ENCODE measurements around the gene BBC3.
"Not testable (repeated sequence)": the region's sequence is repeated elsewhere in the genome, so short reads cannot be mapped to it uniquely, and the experiment has no call there.

BBC3 gene

DNA sequence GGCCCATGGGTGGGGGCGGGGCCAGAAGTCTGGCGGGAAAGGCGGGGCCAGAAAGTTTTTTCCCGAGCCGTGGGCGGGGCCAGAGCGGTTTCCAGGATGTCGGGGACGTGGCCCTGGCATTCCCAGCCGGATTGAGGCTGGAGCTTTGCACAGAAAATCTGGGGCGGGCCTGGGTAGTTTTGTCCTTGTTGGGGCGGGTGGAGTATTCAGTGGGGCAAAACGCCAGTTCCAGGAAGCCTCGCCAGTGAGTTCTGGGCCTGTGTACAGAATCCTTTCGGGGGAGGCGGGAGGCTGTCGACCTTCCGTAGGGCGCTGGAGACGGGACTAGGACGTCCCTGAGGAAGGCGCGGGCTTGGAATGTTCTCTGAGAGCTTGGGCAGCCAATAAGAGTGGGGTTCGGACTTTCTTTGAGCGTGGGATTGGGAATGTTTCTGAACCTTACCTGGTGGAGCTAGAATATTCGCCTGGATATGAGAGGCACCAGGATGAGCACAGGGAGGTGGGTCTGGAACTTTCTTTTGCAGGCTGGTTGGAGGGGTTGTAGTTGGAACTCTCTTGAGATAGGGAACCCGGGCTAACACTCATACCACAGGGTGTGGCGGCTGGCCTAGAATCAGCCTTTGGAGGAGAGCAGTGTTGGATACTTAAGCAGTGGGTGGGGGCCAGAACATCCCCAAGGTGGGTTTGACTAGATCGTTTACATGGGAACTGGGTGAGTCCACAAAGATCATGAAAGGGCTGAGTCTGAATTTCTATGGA, 26.6 kb upstream of the BBC3 start:
- no peak for DNase-seq

DNA sequence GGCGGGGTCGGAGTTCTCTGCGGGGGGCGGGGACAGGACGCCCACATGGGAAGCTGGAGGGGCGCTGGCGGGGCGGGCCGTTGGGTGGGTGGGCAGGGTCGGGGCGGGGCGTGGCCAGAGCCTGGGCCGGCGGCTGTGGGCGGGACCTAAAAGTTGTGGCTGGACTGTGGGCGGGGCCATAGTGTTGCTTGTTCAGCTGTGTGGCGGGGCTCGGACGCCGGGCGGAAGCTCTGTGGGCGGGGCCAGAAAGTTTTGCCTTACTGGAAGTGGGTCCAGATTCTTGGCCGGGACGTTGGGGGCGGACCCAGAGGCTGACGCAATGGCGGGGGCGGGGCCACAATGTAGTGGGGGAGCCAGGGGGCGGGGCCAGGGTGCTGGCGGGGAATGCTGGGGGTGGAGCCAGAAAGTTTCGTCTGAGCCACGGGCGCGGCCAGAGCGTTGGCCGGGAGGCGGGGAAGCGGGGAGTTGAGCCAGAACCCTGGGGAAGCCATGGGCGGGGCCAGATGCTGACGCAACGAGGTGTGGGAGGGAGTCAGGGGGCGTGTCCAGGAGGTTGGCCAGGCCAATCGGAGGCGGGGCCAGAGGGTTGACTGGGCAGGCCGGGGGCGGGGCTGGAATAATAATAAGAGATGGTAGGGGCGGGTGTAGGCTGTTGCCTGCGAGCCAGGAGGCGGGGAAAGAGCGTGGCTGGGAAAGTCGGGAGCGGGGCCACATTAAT, 25.9 kb upstream of the BBC3 start:
- peak; percentile 100 for DNase-seq

DNA sequence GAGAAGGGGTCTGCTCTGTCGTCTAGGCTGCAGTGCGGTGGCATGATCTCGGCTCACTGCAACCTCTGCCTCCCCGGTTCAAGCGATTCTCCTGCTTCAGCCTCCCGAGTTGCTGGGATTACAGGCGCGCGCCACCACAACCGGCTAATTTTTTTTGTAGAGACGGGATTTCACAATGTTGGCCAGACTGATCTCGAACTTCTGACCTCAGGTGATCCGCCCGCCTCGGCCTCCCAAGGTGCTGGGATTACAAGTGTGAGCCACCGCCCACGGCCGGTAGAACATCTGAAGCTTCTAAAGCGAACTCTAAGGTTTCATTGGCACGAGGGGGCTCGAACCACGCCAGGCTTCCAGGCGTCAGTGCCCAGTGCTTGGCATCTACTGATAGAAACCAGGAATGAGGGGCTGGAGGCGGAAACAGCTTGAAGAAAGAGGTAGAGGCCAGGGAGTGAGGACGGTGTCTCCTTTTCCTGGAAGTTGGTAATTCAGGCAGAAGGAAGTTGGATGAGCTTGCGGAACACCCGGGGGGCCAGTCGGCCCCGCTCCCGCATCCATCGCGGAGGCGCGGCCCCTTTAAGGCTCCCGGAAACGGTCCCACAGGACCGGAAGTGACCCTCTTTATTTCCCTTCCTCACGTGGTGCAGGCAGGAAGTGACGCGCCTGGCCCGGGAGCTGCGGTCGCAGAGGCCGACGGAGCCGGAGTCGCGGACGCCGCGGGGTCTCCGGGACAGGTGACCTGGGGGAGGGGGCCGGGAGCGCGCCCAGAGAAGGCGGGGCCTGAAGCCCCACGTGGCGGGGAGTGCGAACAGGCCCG, 25.1 kb upstream of the BBC3 start, which contains the start of gene CCDC9:
CCDC9 (plus strand) TSS at position 647 of the 814 bp plus-strand sequence. CDS start 1,876 bp downstream, outside the sequence.
- DNase-seq = peak; percentile 96

DNA sequence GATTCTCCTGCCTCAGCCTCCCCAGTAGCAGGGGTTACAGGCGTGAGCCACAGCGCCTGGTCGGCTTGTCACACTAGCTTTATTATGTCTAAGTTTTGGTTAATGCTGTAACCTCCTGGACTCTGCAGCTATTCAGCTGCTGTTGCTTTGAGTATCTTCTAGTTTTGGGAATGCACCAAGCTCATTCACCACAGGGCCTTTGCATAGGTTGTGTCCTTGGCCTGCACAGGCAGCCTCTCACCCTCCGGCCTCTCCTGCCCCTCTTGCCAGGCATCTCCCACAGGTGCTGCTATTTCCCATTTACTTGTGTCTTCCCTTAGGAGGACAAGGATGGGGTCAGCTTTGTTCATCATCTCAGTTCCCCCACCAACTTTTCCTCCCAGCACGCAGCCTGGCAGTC, 23.0 kb upstream of the BBC3 start:
- DNase-seq = no peak

DNA sequence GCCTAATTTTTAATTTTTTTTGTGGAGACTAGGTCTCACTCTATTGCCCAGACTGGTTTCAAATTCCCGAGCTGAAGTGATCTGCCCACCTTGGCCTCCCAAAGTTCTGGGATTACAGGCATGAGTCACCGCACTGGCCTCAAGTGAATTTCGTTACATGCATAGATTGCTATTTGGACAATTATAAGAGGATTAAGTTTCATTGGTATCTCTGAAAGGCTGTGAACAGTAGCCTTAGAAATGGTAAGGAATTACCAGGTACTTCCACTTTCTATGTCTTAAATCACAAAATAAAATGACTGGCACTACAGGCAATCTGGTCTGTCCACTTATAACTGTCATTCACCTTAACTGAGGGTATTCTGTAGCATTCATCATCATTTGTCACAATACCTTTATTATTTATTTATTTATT, 22.5 kb upstream of the BBC3 start:
- DNase-seq = no peak

DNA sequence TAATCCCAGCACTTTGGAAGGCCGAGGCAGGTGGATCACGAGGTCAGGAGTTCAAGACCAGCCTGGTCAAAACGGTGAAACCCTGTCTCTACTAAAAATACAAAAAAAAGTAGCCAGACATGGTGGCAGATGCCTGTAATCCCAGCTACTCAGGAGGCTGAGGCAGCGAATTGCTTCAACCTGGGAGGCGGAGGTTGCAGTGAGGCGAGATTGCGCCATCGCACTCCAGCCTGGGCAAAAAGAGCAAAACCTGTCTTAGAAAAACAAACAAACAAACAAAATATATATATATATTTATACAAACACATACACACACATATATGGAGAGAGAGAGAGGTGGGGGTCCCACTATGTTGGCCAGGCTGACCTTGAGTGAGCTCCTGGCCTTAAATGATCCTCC, 22.0 kb upstream of the BBC3 start:
- DNase-seq = not testable (repeated sequence)

DNA sequence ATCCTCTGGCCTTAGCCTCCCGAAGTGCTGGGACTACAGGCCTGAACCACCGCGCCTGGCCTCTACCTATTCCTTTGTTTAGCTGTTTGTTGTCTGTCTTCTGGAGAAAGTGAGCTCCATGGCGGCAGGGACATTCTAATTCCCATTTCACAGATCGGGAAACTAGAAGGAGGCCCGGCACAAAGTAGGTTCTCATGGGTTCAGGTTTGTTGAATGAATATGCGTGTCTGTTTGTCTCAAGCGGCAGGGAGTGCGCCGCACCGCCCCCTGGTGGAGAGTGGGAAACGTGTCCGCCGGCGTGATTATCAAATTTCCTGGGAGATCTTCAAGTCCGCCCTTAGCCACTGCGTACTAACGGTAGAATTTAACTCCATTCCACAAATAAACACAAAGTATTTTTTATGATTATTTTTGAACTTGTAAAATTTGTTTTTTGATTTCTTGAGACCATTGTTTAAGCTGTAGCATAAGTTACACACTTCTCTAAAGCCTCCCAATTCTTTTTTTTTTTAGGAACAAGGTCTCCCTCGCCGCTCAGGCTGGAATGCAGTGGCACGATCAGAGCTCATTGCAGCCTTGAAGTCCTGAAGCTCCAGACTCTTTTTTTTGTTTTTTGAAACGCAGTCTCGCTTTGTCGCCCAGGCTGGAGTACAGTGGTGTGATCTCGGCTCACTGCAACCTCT, 16.4 kb upstream of the BBC3 start:
- peak; percentile 82 for DNase-seq

DNA sequence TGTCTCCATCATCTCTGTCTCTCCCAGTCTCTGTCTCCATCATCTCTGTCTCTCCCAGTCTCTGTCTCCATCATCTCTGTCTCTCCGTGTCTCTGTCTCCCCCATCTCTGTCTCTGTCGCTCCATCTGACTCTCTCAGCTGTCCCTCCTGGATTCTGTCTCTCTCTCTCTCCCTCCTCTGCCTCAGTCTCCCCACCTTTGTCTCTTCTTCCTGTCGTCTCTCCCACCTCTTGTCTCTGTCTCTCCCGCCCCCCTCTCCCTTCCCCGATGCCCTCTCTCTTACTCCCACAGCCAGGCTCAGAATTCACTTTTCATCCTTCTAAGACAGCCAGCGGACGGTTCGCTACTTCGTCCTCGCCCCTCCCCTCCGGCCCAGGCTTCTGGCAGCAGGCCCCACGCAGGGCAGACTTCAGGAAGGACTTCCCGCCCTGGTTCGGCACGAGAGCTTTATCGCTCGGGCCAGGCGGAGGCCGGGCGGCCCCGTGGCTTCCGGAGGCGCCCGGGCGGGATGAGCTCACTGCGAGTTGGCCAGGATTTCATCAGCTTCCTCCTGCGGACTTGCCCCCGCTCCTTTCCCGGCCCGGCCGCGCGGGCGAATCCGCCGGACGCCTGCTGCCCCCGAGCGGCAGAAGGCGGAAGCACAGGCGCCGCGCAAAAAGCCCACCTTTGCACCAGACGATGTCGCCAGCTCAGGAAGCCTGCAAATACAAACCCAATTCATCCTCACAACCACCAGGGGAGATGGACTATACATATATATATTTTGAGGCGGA, 13.0 kb upstream of the BBC3 start:
- DNase-seq = peak; percentile 97

DNA sequence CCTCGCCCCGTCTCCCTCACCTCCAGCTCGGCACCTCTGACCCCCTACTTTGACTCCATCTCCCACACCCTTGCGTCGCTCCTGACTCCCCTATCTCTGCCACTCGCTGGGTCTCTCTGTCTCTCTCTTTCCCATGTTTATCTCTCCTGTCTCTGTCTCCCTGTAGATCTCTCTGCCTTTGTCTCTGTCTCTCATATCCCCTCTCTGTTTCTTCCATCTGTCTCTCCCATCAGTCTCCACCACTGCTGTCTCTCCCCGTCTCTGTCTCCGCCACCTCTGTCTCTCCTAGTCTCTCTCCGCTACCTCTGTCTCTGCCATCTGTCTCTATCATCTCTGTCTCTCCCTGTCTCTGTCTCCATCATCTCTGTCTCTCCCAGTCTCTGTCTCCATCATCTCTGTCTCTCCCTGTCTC, 12.4 kb upstream of the BBC3 start:
- no peak for DNase-seq

DNA sequence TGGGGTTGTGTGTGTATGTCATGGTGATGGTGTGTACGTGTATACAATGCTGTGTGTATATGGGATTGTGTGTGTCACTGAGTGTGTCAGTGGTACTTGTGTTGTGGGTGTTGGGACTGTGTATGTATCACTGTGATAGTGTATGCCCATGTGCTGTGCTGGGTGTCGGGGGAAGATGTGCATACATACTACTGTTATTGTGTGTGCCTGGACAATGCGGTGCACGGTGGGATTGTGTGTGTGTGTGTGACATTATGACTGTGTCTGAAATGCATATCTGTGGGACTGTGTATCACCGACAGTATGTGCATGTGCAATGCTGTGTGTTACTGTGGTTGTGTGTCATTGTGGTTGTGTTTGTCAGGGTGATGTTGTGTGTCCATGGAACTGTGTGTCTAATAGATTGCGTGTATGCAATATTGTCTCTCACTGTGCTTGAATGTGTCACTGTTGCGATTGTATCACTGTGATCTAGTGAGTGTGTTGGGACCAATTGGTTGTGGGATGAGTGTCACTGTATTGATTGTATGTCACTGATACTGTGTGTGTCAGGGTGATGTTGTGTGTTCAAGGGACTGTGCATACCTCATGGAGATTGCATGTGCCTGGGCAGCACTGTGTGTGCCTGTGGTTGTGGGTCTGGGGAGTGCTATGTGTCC, 11.0 kb upstream of the BBC3 start:
- no peak for DNase-seq

DNA sequence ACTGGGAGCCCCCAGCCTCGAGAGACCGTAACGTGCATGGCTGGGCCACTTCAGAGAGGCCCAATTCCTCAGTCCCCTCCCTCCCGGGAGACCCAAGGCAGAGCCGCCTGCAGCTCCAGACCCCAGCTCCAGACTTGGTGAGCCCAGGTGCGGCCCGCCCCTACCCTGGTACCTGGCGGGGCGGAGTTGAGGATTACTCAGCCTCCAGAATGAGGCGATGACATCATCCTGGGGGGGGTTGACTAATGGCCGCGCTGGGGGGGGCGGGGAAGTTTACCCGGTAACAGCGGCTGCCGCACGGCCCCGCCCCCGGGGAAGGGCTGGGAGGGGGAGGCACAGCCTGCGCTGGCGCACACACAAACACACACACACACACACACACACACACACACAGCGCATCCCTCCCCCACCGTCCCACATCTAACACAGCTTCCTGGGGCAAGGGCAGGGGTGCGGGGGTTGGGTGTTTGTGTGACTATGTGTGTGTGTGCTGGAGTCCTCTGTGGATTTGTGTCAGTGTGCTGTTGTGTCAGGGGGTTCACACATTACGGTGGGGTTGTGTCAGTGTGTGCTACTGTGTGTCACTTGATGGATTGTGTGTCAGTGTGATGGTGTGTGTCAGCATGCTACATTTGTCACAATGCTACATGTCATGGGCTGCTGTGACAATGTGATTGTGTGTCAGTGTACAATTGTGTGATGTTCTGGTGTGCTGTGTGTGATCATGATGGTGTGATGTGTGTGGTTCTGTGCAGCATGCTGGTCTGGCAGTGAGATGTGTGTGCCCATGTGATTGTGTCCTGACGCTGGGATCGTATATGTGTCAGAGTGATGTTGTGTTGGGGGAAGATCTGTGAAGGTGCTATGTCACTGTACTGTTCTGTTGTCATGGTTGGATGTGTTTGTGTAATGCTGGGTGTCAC, 10.3 kb upstream of the BBC3 start:
- peak; percentile 72 for DNase-seq

DNA sequence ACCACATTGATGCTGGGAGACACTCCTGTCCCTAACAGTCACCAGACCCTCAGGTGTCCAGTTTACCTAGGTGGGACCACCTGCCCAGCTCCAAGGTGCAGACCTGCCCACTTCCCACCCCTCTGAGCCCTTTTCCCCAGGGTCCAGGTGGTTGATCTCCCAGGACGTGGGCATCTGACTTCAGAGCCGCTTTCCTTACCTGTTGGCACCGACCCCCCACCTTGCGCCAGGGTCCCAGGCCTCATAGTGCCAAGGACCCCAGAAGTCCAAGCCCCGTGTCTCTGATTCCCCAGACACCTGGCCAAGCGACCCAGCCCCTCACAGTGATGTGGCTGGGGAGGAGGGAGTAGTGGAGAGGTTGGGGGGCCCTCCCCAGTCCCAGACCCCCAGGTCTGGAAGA, 9.6 kb upstream of the BBC3 start:
- DNase-seq = no peak

DNA sequence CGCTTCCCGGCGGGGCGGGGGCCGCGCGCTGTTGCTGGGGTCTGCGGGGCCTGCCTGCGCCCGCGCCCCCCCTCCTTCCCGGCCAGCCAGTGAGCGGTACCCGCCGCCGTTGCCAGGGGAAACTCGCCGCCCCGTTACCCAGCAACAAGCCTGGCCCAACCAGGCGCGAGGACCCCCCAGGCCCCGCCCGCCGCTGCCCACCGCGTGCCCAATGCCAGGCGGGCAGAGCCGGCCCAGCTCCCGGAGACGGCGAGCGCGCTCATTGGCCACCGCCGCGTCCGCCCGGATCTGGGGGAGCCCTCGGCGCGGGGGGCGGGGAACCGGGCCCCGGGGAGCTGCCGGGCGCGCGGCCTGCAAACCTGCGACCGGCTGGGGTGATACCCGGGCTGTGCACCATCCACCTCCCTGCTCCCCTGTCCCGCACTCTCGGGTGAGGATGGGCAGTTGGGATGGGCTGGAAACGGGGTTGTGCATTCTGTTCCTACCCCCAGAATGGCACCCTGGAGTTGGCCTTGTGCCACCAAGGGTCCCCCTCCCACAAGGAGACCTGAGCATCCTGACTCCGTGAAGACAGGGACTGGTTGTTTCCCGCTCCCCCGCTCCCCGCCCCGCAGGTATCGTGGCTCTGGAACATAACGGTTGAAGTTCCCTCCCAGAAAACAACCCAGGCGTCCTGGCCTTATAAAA, 8.8 kb upstream of the BBC3 start:
- no peak for DNase-seq

DNA sequence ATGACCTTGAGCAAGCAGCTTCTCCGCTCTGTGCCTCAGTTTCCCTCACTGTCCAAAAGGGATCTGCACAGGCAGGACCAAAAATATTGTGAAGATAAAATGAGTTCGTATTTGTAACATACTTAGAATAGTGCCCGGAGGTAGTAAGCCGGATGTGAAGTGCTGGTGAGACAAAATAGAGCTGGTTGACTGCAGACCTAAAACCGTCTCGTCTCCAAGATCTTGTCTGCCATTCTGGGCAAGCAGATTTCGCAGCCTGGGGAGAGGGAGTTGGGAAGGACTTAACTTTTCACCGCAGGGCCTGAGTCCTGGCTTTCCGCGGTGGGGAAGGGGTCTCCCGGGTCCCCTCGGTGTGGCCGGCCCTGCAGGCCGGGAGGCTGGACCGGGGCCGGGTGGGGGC, 8.2 kb upstream of the BBC3 start:
- DNase-seq = no peak

DNA sequence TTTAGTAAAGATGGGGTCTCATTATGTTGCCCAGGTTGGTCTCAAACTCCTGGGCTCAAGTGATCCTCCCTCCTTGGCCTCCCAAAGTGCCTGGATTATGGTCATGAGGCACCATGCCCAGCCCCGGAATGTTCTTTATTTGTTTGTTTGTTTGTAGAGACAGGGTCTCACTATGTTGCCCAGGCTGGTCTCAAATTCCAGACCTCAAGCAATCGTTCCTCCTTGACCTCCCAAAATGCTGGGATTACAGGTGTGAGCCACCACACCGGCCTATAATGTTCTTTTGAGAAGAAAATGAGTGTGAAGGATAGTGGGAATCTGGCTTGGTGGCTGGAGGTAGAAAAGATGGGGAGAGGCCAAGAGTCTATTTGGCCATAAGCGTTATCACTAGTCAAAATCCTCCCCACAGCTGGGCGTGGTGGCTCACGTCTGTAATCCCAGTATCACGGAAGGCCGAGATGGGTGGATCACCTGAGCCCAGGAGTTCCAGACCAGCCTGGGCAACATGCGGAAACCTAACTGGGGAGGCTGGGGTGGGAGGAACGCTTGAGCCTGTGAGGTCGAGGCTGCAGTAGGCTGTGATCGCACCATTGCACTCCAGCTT, 5.2 kb upstream of the BBC3 start:
- DNase-seq = no peak

DNA sequence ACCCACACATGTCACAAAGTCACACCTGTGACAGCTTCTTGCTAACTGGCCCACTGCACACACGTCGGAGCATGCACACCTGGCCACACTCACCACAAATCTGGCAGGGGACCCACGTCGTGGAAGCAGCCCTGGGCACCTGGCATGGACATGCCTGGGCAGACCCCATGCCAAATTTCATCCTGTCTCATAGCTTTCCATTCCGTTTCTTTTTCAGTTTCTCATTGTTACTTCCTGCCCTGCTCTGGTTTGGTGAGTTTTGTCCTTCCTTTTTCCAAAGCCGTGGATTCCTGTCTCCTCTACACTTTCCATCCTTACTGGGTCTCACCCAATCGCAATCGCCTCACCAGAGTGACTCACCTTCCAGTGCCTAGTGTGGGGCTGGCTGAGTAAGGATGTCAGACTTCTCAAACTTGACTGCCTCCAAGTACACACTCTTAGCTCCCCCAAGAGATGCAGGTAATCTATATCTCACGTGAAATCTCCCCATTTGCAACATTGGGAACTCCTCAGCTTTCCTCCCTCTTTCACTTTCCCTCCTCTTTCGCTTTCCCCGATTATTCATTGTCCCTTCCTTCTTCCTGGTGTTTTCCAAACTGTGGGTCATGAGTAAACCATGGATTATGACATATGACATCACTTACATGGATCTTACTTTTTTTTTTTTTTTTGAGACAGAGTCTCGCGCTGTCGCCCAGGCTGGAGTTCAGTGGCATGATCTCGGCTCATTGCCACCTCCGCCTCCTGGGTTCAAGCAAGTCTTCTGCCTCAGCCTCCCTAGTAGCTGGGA, 1.6 kb upstream of the BBC3 start:
- DNase-seq = no peak

DNA sequence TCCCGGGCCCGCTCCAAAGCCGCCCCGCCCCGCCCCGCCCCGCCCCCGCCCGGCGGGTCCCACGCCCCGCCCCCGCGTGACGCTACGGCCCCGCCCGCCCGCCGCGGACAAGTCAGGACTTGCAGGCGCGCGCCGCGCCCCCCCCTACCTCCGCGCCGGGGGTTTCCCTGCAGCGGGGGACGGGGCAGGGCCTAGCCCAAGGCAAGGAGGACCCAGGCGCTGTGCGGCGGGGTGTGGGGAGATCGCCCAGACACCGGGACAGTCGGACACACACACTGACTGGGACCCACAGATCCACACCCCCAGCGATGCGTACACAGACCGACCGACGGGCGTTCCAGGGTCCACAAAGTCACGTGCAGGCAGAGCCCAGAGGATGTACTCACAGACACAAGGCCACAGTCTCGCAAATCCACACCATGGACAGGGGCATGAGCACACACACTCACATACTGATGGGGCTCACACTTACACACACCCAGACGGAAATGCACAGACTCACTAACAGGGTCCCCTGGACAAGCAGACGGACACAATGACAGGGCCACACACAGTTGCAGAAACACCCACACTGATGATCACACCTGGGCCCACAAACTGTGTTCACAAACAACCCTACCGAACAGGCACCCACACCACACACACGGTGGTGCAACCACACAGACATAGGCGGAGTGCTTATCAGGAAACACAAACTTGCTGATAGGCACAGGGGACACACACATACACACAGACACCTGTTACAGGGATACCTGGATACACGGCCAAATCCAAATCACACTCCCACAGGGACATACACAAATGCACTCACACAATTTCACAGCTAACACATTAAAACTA, 436 bp upstream of the BBC3 start:
- DNase-seq = peak; percentile 86
